ENCODE measurements around the gene LRPAP1. TPM values are rescaled to one million over a fixed set of nuclear protein-coding genes. Genes with fewer than 3 reads are reported as not detected.
A peak's percentile ranks its signal among the peaks of the same experiment; 100 is the strongest.
"Not testable (repeated sequence)": the region's sequence is repeated elsewhere in the genome, so short reads cannot be mapped to it uniquely, and the experiment has no call there.

The LRPAP1 gene
- total RNA-seq = 307 TPM
- long read RNA-seq, full-length matches to known transcripts = 1,024 of 1,105 reads
- long read RNA-seq, partial matches to known transcripts = 47 of 1,105 reads
- long read RNA-seq, other reads (novel, unspliced or antisense) = 34 of 1,105 reads

GRCh38 chr4:3531879-3532750 is at the start of gene LRPAP1:
LRPAP1 (minus strand) TSS chr4:3532422; CDS start chr4:3532412, 10 bp downstream.
- DNase-seq = peak; percentile 96

GRCh38 chr4:3581334-3582090 is 49.3 kb upstream of the LRPAP1 start:
- intact Hi-C loops (cut with micrococcal nuclease); ATAC-seq: not testable (repeated sequence)
- DNase-seq = peak; percentile 21

More at GRCh38 chr4:3531879-3532750, at the start of gene LRPAP1:
- ATAC-seq = peak; percentile 94
- intact Hi-C loops (cut with micrococcal nuclease) = no loop called here

- intact Hi-C loops (cut with micrococcal nuclease); ATAC-seq: not testable (repeated sequence)
- peak; percentile 7 for DNase-seq
These were observed 48.6 kb upstream of the LRPAP1 start for GRCh38 chr4:3580859-3581258.

GRCh38 chr4:3578527-3579144 is 46.4 kb upstream of the LRPAP1 start:
- ATAC-seq; DNase-seq; intact Hi-C loops (cut with micrococcal nuclease): not testable (repeated sequence)

- intact Hi-C loops (cut with micrococcal nuclease) = not testable (repeated sequence)
These were observed 45.8 kb upstream of the LRPAP1 start for GRCh38 chr4:3578052-3578451.

GRCh38 chr4:3577208-3577892 is 45.1 kb upstream of the LRPAP1 start:
- peak; percentile 55 for ATAC-seq
- intact Hi-C loops (cut with micrococcal nuclease) = not testable (repeated sequence)
- peak; percentile 10 for DNase-seq

More at GRCh38 chr4:3578052-3578451, 45.8 kb upstream of the LRPAP1 start:
- DNase-seq, ATAC-seq: not testable (repeated sequence)

- not testable (repeated sequence) for ATAC-seq
- peak; percentile 20 for DNase-seq
These were observed 44.4 kb upstream of the LRPAP1 start for GRCh38 chr4:3576533-3577207.

GRCh38 chr4:3575426-3576369 is 43.5 kb upstream of the LRPAP1 start:
- DNase-seq = peak; percentile 11
- ATAC-seq; intact Hi-C loops (cut with micrococcal nuclease): not testable (repeated sequence)

More at GRCh38 chr4:3576533-3577207, 44.4 kb upstream of the LRPAP1 start:
- intact Hi-C loops (cut with micrococcal nuclease) = not testable (repeated sequence)

GRCh38 chr4:3574865-3575264 is 42.6 kb upstream of the LRPAP1 start:
- intact Hi-C loops (cut with micrococcal nuclease); DNase-seq; ATAC-seq: not testable (repeated sequence)

GRCh38 chr4:3574346-3574745 is 42.1 kb upstream of the LRPAP1 start:
- ATAC-seq; DNase-seq; intact Hi-C loops (cut with micrococcal nuclease): not testable (repeated sequence)

- DNase-seq (no peak), ATAC-seq (no peak)
- intact Hi-C loops (cut with micrococcal nuclease) = no loop called here
These were observed 40.9 kb upstream of the LRPAP1 start for GRCh38 chr4:3573131-3573530.

- intact Hi-C loops (cut with micrococcal nuclease) = no loop called here
- ATAC-seq (no peak), DNase-seq (peak; percentile 14)
These were observed 40.1 kb upstream of the LRPAP1 start for GRCh38 chr4:3572363-3572762.

- ATAC-seq = no peak
- DNase-seq = peak; percentile 13
- intact Hi-C loops (cut with micrococcal nuclease) = no loop called here
These were observed 39.7 kb upstream of the LRPAP1 start for GRCh38 chr4:3571921-3572320.

- intact Hi-C loops (cut with micrococcal nuclease); ATAC-seq; DNase-seq: not testable (repeated sequence)
These were observed 38.7 kb upstream of the LRPAP1 start for GRCh38 chr4:3570923-3571322.

- intact Hi-C loops (cut with micrococcal nuclease); DNase-seq; ATAC-seq: not testable (repeated sequence)
These were observed 37.4 kb upstream of the LRPAP1 start for GRCh38 chr4:3569611-3570010.

- intact Hi-C loops (cut with micrococcal nuclease); ATAC-seq: not testable (repeated sequence)
- peak; percentile 2 for DNase-seq
These were observed 34.5 kb upstream of the LRPAP1 start for GRCh38 chr4:3566701-3567100.

- intact Hi-C loops (cut with micrococcal nuclease); ATAC-seq; DNase-seq: not testable (repeated sequence)
These were observed 34.1 kb upstream of the LRPAP1 start for GRCh38 chr4:3566301-3566700.

Data from left ventricle myocardium superior (tissue), 1 donor.